HuH-7.5 (cell line): Measurements from ENCODE around the gene ATP11C.
"Not testable (repeated sequence)": the region's sequence is repeated elsewhere in the genome, so short reads cannot be mapped to it uniquely, and the experiment has no call there.

Source experiments
- DNase-seq: peaks from one replicate; pipeline ENCODE4 v3.0.0; 2011; ENCODE audit warnings: low spot score

ATP11C gene

GRCh38 chrX:139924069-139924695 lies 8.7 kb downstream of the ATP11C start:
- no peak for DNase-seq

DNA sequence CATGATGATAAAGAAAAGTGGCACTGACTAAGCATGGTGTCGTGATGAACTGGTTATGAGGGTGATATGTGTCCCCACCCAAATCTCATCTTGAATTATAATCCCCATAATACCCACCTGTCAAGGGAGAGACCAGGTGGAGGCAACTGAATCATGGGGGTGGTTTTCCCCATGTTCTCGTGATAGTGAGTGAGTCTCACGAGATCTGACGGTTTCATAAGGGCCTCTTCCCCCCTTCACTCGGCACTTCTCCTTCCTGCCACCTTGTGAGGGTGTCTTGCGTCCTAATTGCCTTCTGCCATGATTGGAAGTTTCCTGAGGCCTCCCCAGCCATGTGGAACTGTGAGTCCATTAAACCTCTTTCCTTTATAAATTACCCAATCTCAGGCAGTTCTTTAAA lies 11.7 kb downstream of the ATP11C start:
- DNase-seq = not testable (repeated sequence)

DNA sequence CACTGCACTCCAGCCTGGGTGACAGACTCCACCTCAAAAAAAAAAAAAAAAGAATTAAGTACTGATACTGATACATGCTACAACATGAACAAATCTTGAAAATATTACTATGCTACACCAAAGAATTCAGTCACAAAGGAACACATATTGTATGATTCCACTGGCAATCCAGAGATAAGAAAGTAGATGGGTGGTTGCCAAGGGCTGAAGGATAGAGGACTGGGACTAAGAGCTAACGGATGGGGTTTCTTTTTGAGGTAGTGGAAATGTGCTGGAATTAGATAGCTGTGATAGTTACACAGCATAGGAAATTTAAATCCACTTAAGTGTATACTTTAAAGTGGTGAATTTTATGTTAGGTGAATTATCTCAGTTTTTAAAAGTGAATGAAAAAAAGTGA lies 12.5 kb downstream of the ATP11C start:
- no peak for DNase-seq

GRCh38 chrX:139914421-139914820 lies 18.4 kb downstream of the ATP11C start:
- DNase-seq = no peak

- DNase-seq = no peak
These were observed 23.1 kb downstream of the ATP11C start for GRCh38 chrX:139909712-139910111.

DNA sequence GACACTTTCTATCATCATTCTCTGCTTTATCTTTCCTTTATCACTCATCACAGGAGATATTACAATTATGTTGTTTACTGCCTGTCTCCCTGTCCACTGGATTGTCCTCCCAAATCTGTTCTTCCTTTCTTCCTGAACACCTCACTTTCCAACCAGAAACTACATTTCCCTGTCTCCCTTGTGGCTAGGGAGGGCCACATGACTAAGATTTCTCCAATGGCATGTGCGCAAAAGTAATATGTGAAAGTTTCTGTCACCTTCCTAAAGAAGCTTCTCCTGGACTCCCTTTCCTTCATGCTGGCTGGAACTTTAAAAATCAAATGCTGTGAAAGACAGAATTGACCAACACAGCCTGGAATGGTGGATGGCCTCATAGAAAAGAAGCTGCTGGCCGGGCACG lies 25.8 kb downstream of the ATP11C start:
- DNase-seq = no peak

DNA sequence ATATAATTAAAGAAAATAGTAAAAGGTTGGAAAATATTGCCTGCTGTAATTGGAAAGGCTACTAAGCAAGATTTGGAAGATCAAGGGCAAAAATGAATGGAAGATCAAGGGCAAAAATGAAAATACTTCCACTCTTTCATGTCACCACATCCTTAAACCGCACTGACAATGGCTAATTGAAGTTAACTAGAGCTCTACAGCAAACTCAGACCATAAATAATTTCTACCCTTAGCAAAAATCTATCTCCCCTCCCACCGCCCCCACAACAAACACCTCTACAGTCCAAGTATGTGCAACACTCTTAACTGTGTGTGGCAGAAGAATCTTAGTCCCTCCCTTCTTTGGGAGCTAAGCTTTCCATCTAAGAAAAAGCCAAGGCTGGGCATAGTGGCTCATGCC lies 27.1 kb downstream of the ATP11C start:
- no peak for DNase-seq

DNA sequence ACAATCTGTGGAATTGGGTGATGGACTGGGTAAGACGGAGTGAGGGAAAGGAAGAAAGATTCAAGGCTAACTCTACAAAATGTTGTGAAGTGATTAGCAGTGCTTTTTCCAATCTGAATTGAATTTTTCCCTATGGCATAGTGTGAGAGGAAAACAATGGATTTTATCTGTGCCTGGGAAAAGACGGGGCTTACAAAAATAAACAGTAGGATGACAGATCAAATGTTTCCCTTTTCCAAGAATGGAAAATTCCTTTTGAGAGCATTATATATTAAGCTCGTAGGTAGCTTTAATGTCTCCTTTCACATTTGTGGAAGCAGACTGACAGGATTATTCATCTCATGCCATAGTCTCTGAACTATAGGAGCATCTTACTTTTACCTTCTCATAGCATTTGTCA lies 27.8 kb downstream of the ATP11C start:
- DNase-seq = no peak

DNA sequence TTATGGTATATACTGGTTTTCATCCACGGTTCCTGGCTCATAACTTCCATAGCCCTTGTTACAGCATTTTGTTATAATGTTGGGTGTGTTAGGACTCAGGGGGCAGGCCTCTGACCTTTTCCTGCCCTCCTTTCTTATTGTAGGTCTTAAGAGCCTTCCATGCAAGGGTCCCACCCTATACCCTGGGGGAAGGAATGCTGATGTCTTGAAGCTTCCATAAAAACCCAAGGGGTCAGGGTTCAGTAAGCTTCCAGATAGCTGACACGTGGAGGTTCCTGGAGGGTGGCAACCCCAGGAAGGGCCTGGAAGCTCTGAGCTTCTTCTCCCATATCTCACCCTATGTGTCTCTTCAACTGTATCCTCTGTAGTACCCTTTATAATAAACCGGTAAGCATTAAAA lies 29.6 kb downstream of the ATP11C start:
- DNase-seq = no peak

DNA sequence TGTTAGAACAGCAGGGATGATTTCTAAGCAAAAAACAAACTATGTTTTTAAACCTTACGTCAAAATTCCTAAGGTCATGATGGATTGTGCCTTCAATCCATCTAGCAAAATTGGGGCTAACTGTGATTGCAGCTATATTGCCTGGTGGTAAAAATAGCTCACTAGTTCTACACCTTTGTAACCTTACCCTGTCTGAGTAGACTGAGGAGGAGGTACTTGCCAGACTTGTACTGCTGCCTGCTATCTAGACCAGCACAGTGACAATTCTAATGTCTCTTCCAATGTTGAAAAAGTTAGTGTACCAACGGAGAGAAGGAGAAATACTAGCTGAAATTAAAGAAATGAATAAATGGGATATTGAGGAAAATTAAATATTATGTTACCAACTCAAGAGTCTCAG lies 30.3 kb downstream of the ATP11C start:
- no peak for DNase-seq

DNA sequence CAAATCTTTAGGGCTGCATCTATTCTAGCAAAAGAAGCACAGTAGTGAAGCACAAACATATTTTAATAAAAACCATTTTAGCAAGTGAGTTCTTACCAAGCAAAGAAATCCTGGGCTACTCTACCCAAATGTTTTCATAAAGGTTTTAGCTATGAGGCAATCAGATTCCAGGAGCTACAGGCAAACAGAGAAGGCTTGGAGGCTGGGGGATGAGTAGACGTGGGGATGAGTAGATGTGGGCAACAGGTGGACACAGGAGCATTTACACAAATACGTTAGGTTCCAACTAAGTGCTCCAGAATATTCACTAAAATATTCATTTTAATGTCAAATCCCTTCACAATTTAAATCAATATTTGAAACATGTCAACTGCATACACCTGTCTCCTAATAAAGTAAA lies 34.5 kb downstream of the ATP11C start:
- no peak for DNase-seq

DNA sequence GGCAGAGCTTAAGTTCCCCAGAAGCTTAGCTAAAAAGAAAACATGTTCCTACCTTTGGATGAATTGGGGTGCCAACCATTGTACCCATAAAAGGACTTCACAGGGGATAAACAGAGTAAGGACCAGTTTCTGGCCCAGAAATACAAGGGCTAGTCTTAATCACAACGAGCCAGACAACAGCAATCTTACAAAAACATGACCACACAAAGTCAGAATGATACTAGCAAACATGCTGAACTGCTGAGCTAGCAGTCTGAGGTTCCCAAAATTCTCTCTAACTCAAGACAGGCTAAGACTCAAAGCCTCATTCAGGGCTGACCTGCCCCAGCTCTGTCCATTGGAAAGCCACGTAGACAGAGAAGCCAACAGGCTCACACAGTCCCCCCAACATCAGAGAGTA lies 40.3 kb downstream of the ATP11C start:
- no peak for DNase-seq

- no peak for DNase-seq
These were observed 41.7 kb downstream of the ATP11C start for GRCh38 chrX:139890991-139891700.

DNA sequence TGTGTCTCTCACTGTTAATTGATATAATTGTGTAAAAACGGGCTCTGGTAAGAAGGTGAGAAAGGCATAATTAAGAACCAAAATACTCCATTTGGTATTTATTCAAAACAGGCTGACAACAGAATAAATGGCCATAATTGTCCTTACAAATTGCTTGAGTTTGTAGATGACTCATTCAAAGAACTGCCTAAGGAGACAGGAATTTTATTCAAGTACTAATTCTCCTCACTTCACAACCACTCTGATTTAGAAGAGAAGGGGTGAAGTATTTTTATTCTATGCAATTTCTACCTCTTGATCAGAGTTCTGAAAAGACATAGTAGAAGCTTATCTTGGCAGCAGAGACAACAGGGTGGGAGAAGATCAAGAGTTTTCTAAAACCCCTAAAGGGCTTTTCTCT lies 43.1 kb downstream of the ATP11C start:
- no peak for DNase-seq

DNA sequence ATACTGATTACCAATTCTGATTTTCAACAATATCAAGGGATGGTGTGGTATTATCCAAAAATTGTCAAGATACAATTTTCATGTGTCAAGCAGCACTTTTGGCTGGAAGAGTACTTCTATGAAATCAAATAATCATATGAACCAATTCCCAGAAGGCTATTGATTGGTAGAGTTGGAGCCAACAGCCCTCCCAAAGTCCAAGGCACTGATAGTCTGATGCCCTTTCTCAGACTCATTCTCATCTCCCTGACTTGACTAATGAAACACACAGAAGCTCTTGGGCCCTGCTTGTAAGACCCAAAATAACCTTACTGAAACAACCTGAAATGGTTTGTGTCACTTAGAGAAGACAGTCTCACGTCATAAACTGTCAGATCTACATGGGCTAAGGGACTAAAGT lies 48.9 kb downstream of the ATP11C start:
- no peak for DNase-seq

DNA sequence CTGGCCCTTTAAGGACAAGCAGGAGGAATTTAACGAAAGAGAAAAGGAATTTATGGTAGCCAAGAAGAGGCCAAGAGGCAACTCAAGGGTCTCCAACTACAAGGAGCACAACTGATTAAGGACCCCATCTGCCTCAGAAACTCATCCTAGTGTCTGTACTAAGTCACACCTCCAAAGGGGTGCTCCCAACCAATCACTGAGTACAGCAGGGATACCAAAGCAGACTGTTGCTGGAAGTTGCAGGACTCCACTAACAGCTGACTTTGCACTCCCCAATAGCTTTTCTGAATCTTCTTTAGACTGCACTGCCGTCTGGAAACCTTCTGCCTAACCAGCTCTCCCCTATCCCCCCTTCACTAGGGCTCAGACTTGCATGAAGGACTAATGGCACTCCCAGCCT lies 50.6 kb downstream of the ATP11C start:
- DNase-seq = no peak

GRCh38 chrX:139881572-139881971 lies 51.3 kb downstream of the ATP11C start:
- DNase-seq = no peak

- no peak for DNase-seq
These were observed 51.7 kb downstream of the ATP11C start for GRCh38 chrX:139881130-139881529.

DNA sequence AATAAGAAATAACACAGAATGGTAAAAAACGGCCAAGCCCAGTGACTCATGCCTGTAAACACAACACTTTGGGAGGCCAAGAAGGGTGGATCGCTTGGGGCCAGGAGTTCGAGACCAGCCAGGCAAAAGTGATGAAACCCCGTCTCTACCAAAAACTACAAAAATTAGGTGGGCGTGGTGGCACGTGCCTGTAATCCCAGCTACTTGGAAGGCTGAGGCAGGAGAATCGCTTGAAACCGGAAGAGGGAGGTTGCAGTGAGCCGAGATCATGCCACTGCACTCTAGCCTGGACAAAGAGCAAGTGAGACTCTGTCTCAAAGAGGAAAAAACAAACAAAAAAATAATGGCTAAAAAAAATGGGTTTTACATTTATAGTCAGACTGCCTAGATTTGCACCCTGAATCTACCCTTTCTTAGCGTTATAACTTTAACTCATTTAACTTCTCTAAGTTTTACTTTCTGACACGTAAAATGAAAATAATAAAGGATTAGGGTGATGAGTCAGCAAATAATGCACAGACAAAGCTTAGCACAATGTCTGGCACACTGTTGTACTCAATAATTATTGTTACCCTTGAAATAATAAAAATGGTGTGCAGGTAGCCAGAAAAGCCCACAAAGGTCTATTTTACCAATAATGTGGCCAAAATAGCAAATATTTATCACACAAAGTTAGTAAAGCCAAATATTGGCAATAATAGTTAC lies 55.0 kb downstream of the ATP11C start:
- DNase-seq = no peak

DNA sequence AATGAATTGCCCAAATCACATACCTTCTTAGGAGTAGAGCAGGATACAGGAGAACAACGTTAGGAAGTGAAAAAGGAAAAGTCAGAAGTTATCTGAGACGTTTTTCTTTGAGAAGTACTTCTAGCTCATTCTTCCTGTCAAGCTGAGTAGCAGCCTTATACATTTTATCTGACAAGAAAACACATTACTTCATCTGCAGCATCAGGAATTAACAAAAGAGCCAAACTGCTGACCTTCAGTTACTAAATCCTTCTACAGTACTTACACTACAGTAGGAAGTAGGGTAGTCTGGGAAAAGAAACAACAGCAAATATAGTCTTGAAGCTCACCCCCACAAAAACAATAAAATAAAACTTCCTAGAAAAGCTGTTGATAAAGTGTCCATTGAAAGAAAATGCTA lies 57.0 kb downstream of the ATP11C start:
- no peak for DNase-seq

GRCh38 chrX:139869796-139870195 lies 63.1 kb downstream of the ATP11C start:
- DNase-seq = no peak

DNA sequence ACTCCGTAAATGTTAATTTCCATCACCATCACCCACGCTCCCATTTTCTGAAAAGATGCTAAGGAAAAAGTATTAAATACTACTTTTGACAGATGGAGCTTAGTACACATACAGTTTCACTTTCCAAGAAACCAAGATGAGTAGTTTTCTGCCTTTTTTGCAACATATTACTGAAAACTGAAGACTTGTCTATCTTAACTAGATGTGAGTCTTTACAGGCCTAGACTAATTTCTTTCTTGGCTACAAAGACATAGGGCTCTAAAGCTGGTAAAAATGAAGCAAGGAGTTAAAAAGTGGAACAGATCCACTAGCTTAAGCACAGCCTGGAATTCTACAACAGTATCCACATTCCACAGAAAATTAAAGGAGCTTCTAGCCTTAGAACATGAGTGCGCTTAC lies 68.2 kb downstream of the ATP11C start:
- DNase-seq = no peak

- no peak for DNase-seq
These were observed 70.6 kb downstream of the ATP11C start for GRCh38 chrX:139862208-139862607.

- DNase-seq = not testable (repeated sequence)
These were observed 76.0 kb downstream of the ATP11C start for GRCh38 chrX:139856826-139857225.
